Measurements from ENCODE around the gene JAZF1. TPM values are rescaled to one million over a fixed set of nuclear protein-coding genes. Genes with fewer than 3 reads are reported as not detected.
A peak's percentile ranks its signal among the peaks of the same experiment; 100 is the strongest.

Gene JAZF1
- total RNA-seq, 1 experiment from 2014 or later, result 0.90 TPM

DNA sequence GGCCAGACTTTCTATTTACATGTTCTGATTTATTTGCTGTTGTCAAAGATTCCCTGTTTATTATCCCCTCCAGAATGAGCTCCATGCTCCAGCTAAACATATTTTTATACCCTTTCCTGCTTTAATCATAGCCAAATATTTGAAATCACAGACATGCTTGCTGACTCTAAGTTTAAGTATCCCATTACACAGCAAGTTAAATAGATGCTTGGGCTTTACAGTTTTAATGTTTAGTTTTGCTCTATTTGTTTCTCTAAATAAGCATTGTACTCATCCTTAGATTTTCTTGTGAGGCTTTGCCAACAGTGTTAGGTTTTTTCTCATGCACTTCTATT lies 243.9 kb downstream of the JAZF1 start:
- H3K27me3 ChIP-seq (ENCODE audit: insufficient read depth, low read depth), result no peaks in the 10 kb centered on the region
- POLR2A ChIA-PET (ENCODE audit: unreplicated experiment), result no interaction called here
- no peaks in the 10 kb centered on the region for H3K36me3 ChIP-seq (ENCODE audit: low read depth)
- CTCF ChIA-PET, result no interaction called here
- H3K4me2 ChIP-seq, result no peak overlapping the region
- no peaks in the 10 kb centered on the region for H4K20me1 ChIP-seq (ENCODE audit: insufficient read depth)
- no TSS peak for BruUV-seq (replicated peaks)
- no peak for TF ChIP-seq EZH2 (IDR thresholded peaks at IDR 0.05; ENCODE audit: low read depth)
- TF ChIP-seq, protein P1, sequence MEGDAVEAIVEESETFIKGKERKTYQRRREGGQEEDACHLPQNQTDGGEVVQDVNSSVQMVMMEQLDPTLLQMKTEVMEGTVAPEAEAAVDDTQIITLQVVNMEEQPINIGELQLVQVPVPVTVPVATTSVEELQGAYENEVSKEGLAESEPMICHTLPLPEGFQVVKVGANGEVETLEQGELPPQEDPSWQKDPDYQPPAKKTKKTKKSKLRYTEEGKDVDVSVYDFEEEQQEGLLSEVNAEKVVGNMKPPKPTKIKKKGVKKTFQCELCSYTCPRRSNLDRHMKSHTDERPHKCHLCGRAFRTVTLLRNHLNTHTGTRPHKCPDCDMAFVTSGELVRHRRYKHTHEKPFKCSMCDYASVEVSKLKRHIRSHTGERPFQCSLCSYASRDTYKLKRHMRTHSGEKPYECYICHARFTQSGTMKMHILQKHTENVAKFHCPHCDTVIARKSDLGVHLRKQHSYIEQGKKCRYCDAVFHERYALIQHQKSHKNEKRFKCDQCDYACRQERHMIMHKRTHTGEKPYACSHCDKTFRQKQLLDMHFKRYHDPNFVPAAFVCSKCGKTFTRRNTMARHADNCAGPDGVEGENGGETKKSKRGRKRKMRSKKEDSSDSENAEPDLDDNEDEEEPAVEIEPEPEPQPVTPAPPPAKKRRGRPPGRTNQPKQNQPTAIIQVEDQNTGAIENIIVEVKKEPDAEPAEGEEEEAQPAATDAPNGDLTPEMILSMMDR (conservative IDR thresholded peaks at IDR 0.05), result no peak
- no peak overlapping the region for H3K4me3 ChIP-seq
- no peaks in the 10 kb centered on the region for H3K9me3 ChIP-seq (ENCODE audit: insufficient read depth, low read depth)
- H3F3A ChIP-seq (ENCODE audit: insufficient read depth, low read depth), result 0 out of 2 replicates have a peak, but pooled peaks cover 4% of the 10 kb centered on the region
- H3K27ac ChIP-seq, result no peak overlapping the region
- H3K4me1 ChIP-seq (replicated peaks; ENCODE audit: insufficient read depth), result no peaks in the 10 kb centered on the region
- H3K79me2 ChIP-seq (ENCODE audit: low read depth), result no peaks in the 10 kb centered on the region
- no peak for DNase-seq
- intact Hi-C loops (cut with micrococcal nuclease; ENCODE audit: unreplicated experiment), result no loop called here
- no peaks in the 10 kb centered on the region for H3K9me2 ChIP-seq (ENCODE audit: insufficient read depth)
- no peak overlapping the region for H2AFZ ChIP-seq

DNA sequence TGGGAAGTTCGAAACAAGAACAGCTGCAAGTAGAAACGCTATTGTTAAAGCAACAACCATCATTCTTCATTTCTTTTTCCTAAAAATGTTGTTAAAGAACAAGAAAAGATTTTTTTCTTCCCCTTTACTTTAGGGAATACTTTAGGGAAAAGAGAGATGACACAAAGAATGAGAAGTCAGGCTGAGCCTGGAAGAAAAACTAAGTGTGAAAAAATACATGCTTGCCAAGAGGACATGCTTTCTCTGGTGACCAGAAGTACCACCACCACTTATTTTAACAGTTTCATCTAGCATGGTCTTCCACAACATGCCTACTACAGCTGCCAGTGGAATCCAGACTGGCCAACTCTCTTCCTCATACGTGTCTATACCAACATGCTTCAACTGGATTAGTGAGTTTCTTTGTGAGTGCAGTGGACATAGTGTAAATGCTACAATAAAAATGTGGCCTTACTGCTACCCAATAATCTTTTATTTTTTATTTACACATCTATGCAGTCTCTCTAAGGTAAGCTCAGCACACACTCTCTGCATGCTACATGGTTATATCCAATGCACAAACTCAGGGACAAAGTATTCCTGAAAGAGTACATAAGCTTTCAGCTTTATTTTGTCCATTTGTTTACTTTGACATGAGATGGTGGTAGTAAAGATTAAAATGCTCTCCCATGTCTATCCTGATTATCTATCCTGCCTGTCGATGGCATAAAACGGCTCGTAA lies 244.4 kb downstream of the JAZF1 start:
- ChIA-PET POLR2A (ENCODE audit: unreplicated experiment) (no interaction called here), CTCF (no interaction called here)
- Histone ChIP-seq H3K27me3 (ENCODE audit: insufficient read depth, low read depth) (no peaks in the 10 kb centered on the region), H3K4me1 (replicated peaks; ENCODE audit: insufficient read depth) (no peaks in the 10 kb centered on the region), H3F3A (ENCODE audit: insufficient read depth, low read depth) (0 out of 2 replicates have a peak, but pooled peaks cover 4% of the 10 kb centered on the region), H3K9me3 (ENCODE audit: insufficient read depth, low read depth) (no peaks in the 10 kb centered on the region), H4K20me1 (ENCODE audit: insufficient read depth) (no peaks in the 10 kb centered on the region), H3K4me3 (no peak overlapping the region), H2AFZ (no peak overlapping the region), H3K27ac (no peak overlapping the region), H3K36me3 (ENCODE audit: low read depth) (no peaks in the 10 kb centered on the region), H3K9me2 (ENCODE audit: insufficient read depth) (no peaks in the 10 kb centered on the region), H3K79me2 (ENCODE audit: low read depth) (no peaks in the 10 kb centered on the region), H3K4me2 (no peak overlapping the region)
- TF ChIP-seq, protein P1 (conservative IDR thresholded peaks at IDR 0.05), result no peak
- TF ChIP-seq EZH2 (IDR thresholded peaks at IDR 0.05; ENCODE audit: low read depth), result no peak
- DNase-seq, result no peak
- no TSS peak for BruUV-seq (replicated peaks)
- intact Hi-C loops (cut with micrococcal nuclease; ENCODE audit: unreplicated experiment), result no loop called here

DNA sequence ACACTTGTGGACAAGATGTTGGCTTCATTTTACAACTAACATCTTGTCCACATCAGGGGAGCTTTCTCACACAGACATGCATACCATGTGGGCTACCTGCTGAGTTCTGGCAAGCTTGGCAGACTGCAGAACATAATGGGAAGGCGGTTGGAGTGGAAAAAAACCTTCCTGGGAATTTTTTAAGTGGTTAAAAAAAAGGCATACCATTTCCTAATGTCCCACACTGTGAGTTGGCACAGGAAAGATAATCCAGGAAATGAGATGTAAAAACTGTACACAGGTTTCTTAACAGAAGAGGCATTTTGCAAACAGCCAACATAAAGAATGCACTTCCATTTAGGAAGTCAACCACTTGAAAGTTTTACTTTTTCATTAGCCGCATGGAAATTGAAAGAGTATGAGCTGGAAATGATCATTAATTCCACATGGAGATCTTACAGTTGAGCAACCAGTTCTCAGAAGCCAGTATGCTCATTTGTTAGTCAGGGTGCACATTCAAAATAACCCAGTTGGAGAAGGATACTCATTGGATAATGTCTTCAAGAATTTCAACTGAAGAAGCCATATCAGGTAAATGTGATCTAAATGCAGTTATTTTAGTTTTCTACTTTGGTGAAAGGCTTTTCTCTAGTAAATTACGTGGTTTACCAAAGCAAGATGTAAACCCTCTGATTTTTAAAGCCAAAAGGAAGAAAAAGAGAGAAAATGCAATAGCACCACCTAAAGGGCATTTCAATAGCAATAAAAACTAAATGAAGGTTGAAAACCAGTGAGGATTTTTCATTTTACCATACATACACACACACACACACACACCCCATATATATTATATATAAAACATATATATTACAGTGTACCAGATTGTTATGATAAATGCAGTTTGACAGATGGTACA lies 246.7 kb downstream of the JAZF1 start:
- CTCF ChIA-PET, result no interaction called here
- H3K4me3 ChIP-seq, result no peak overlapping the region
- intact Hi-C loops (cut with micrococcal nuclease; ENCODE audit: unreplicated experiment), result no loop called here
- H3K27ac ChIP-seq, result no peak overlapping the region
- H3K27me3 ChIP-seq (ENCODE audit: insufficient read depth, low read depth), result no peaks in the 10 kb centered on the region
- no peak overlapping the region for H2AFZ ChIP-seq
- POLR2A ChIA-PET (ENCODE audit: unreplicated experiment), result interaction anchor here (0.7 kb wide), 1 partner anchor 18 kb away, joined by 7 read pairs; no protein-coding TSS in a partner anchor
- H3K9me3 ChIP-seq (ENCODE audit: insufficient read depth, low read depth), result no peaks in the 10 kb centered on the region
- DNase-seq, result no peak
- no peaks in the 10 kb centered on the region for H3K79me2 ChIP-seq (ENCODE audit: low read depth)
- no peaks in the 10 kb centered on the region for H3K9me2 ChIP-seq (ENCODE audit: insufficient read depth)
- no TSS peak for BruUV-seq (replicated peaks)
- H3K4me1 ChIP-seq (replicated peaks; ENCODE audit: insufficient read depth), result no peaks in the 10 kb centered on the region
- H4K20me1 ChIP-seq (ENCODE audit: insufficient read depth), result no peaks in the 10 kb centered on the region
- 0 out of 2 replicates have a peak, but pooled peaks cover 4% of the 10 kb centered on the region for H3F3A ChIP-seq (ENCODE audit: insufficient read depth, low read depth)
- no peaks in the 10 kb centered on the region for H3K36me3 ChIP-seq (ENCODE audit: low read depth)
- no peak overlapping the region for H3K4me2 ChIP-seq
- TF ChIP-seq, protein P1 (conservative IDR thresholded peaks at IDR 0.05), result peak; percentile 57
- TF ChIP-seq EZH2 (IDR thresholded peaks at IDR 0.05; ENCODE audit: low read depth), result no peak

All from PC-9 (cell line).